ENCODE measurements around the gene NPLOC4.

Gene NPLOC4

GRCh38 chr17:81636505-81637288 lies at the start of gene NPLOC4, which contains the start of gene TSPAN10:
Gene NPLOC4 (minus strand): TSS chr17:81637112. CDS start chr17:81636930, 182 bp downstream.
Gene TSPAN10 (plus strand): TSS chr17:81637196. CDS start chr17:81642413, 5,217 bp downstream.
- H3K27me3 ChIP-seq (ENCODE audit: control insufficient read depth, insufficient read depth, low read length), result no peaks in the 10 kb centered on the region
- H3K9ac ChIP-seq (ENCODE audit: low read length), result peak within 1 kb of the TSS; percentile 97
- no peaks in the 10 kb centered on the region for H3K9me3 ChIP-seq (ENCODE audit: control insufficient read depth, low read depth, low read length)
- H3K4me1 ChIP-seq (ENCODE audit: control insufficient read depth, low read depth, low read length), result peaks cover 5% of the 10 kb centered on the region
- H3K36me3 ChIP-seq (ENCODE audit: control insufficient read depth, low read depth, low read length), result no peaks in the 10 kb centered on the region
- H3K4me3 ChIP-seq (ENCODE audit: low read length), result peak within 1 kb of the TSS; percentile 99
- H3K27ac ChIP-seq (ENCODE audit: low read length), result peak within 1 kb of the TSS; percentile 81

DNA sequence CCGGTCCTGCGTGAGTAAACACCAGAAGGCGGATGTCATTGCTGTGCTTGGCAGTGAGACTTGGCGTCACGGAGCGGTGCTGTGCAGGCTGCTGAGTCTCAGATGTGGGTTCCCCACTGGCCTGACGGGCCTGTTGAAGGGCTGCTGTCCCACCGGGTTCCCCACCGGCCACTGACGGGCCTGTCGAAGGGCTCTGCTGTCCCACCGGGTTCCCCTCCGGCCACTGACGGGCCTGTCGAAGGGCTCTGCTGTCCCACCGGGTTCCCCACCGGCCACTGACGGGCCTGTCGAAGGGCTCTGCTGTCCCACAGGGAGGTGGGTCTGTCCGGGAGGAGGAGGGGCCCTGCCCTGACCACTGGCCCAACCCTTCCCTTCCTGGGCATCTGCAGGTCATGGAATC lies 49.7 kb upstream of the NPLOC4 start:
- no peak overlapping the region for H3K9ac ChIP-seq (ENCODE audit: low read length)
- H3K4me1 ChIP-seq (ENCODE audit: control insufficient read depth, low read depth, low read length), result peaks cover 9% of the 10 kb centered on the region
- H3K9me3 ChIP-seq (ENCODE audit: control insufficient read depth, low read depth, low read length), result no peaks in the 10 kb centered on the region
- no peaks in the 10 kb centered on the region for H3K27me3 ChIP-seq (ENCODE audit: control insufficient read depth, insufficient read depth, low read length)
- no peak overlapping the region for H3K27ac ChIP-seq (ENCODE audit: low read length)
- no peak overlapping the region for H3K4me3 ChIP-seq (ENCODE audit: low read length)
- peaks cover 34% of the 10 kb centered on the region for H3K36me3 ChIP-seq (ENCODE audit: control insufficient read depth, low read depth, low read length)

DNA sequence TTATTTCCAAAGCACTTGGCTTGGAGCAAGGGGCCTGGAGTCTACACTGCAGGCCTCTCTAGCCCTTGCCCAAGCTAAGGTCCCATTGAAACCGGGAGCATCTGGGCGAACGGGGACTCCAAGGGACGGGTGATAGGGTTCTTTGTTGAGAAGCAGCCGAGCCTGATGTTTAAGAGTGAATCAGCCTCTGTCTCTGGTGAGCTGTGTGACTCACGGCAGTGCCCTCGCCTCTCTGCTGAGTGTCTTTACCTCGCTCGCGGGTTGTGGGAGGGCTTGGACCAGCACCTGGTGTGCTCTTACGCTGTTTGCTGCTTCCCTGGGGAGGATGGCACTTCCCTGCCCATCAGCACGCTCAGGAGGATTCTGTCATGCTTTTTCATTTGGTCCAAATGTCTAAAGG lies 48.2 kb upstream of the NPLOC4 start:
- Histone ChIP-seq H3K36me3 (ENCODE audit: control insufficient read depth, low read depth, low read length) (peaks cover 27% of the 10 kb centered on the region), H3K9me3 (ENCODE audit: control insufficient read depth, low read depth, low read length) (no peaks in the 10 kb centered on the region), H3K4me1 (ENCODE audit: control insufficient read depth, low read depth, low read length) (peaks cover 9% of the 10 kb centered on the region), H3K9ac (ENCODE audit: low read length) (peak overlapping the region; percentile 77), H3K4me3 (ENCODE audit: low read length) (peak overlapping the region; percentile 91), H3K27me3 (ENCODE audit: control insufficient read depth, insufficient read depth, low read length) (no peaks in the 10 kb centered on the region), H3K27ac (ENCODE audit: low read length) (no peak overlapping the region)

- H3K9ac ChIP-seq (ENCODE audit: low read length), result peak overlapping the region; percentile 77
- H3K27me3 ChIP-seq (ENCODE audit: control insufficient read depth, insufficient read depth, low read length), result no peaks in the 10 kb centered on the region
- H3K27ac ChIP-seq (ENCODE audit: low read length), result no peak overlapping the region
- no peaks in the 10 kb centered on the region for H3K9me3 ChIP-seq (ENCODE audit: control insufficient read depth, low read depth, low read length)
- peaks cover 27% of the 10 kb centered on the region for H3K36me3 ChIP-seq (ENCODE audit: control insufficient read depth, low read depth, low read length)
- peak overlapping the region; percentile 91 for H3K4me3 ChIP-seq (ENCODE audit: low read length)
- H3K4me1 ChIP-seq (ENCODE audit: control insufficient read depth, low read depth, low read length), result peaks cover 9% of the 10 kb centered on the region
Measured at GRCh38 chr17:81684442-81684911, 47.6 kb upstream of the NPLOC4 start.

DNA sequence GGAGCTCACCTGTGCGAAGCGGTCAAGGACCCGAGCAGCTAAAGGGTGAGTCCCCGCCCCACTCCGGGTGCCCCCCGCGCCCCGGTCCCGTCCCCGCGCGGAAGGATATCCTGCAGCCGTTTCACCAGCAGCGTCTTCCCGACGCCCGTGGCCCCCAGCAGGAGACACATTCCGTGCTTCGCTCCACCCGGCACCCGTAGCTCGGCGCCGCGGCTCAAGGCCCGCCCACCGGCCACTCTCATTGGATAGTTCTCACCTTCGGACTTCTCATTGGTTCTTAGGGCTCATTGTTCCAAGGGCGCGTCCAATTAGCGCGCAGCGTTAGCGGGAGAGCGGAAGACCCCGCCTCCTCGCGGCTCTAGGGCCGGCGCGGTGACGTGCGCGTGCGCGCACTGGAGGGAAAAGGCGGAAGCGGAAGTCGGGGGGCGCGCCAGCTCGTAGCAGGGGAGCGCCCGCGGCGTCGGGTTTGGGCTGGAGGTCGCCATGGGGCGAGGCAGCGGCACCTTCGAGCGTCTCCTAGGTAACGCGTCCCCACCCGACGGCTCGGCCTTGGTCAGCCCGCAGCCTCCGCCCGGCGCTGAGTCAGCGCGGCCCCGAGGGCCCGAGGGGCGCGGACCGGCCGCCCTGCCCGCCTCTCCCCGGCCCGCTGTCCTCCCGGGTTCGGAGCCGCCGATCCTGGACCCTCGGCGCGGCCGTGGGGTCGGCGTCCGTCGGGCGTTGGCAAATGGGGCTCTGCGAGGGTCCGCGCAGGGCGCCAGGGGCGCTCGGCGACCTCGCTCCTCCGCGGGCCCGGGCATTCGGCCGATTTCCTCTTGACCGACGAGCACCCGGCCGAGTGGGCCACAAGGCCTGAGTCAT lies 46.9 kb upstream of the NPLOC4 start, which contains the start of the genes ARL16 and HGS:
ARL16 (minus strand) TSS at position 214 of the 858 bp plus-strand sequence; CDS start at position 170, 44 bp downstream.
HGS (plus strand) TSS at position 428 of the 858 bp plus-strand sequence; CDS start at position 484, 56 bp downstream.
- Histone ChIP-seq H3K4me1 (ENCODE audit: control insufficient read depth, low read depth, low read length) (peaks cover 9% of the 10 kb centered on the region), H3K4me3 (ENCODE audit: low read length) (peak within 1 kb of the TSS; percentile 91), H3K36me3 (ENCODE audit: control insufficient read depth, low read depth, low read length) (peaks cover 25% of the 10 kb centered on the region), H3K27ac (ENCODE audit: low read length) (peak within 1 kb of the TSS; percentile 53), H3K27me3 (ENCODE audit: control insufficient read depth, insufficient read depth, low read length) (no peaks in the 10 kb centered on the region), H3K9me3 (ENCODE audit: control insufficient read depth, low read depth, low read length) (no peaks in the 10 kb centered on the region), H3K9ac (ENCODE audit: low read length) (peak within 1 kb of the TSS; percentile 91)

DNA sequence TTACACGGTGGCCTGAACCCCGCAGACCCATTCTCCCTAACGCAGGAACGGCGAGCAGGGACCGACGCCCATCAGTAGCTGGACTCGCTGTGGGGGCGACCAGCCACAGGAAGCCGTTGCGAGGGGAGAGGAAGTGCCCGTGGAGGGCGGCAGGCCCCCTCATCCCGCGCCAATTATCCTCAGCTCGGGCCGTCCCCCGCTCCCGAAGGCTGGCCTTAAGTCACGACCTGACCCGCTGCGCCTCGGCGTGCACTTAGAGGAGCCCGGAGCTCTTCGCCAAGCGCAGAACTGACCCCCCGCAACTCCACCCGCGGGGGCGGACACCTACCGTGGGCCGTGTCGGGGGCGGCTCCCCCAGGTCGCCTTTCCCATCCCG lies 46.3 kb upstream of the NPLOC4 start:
- peak overlapping the region; percentile 91 for H3K9ac ChIP-seq (ENCODE audit: low read length)
- peaks cover 21% of the 10 kb centered on the region for H3K36me3 ChIP-seq (ENCODE audit: control insufficient read depth, low read depth, low read length)
- peaks cover 9% of the 10 kb centered on the region for H3K4me1 ChIP-seq (ENCODE audit: control insufficient read depth, low read depth, low read length)
- H3K9me3 ChIP-seq (ENCODE audit: control insufficient read depth, low read depth, low read length), result no peaks in the 10 kb centered on the region
- H3K27me3 ChIP-seq (ENCODE audit: control insufficient read depth, insufficient read depth, low read length), result no peaks in the 10 kb centered on the region
- H3K4me3 ChIP-seq (ENCODE audit: low read length), result peak overlapping the region; percentile 91
- peak overlapping the region; percentile 53 for H3K27ac ChIP-seq (ENCODE audit: low read length)

DNA sequence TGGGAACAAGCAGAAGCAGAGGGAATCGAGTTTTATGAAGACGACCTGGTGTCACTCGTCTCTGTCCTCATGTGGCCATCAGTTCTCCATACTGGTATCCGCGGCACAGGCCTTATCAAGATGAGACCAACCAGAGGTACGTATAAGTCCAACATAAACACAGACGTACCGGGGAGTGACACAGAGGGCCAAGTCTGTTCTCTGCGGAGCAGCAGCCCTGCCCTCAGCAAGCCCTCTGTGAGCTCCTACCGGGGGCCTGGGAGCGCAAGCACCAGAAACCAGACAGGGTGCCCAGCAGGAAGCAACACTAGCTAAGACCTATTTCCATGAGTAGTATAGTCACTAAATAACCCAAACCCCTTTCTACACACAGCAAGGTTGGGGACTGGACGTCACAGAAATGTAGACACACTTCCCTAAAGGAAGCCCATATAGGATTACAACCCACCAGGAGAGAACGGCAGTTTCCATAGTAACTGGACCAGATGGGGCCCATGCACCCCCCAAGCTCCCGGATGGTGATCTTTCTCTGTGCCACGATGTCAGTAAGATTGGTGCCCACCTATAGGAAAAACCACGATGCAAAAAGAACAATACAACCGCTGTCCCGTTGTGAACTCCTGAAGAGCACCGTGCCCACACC lies 45.8 kb upstream of the NPLOC4 start:
- Histone ChIP-seq H3K27ac (ENCODE audit: low read length) (peak overlapping the region; percentile 53), H3K4me3 (ENCODE audit: low read length) (peak overlapping the region; percentile 91), H3K9me3 (ENCODE audit: control insufficient read depth, low read depth, low read length) (no peaks in the 10 kb centered on the region), H3K9ac (ENCODE audit: low read length) (peak overlapping the region; percentile 91), H3K36me3 (ENCODE audit: control insufficient read depth, low read depth, low read length) (peaks cover 20% of the 10 kb centered on the region), H3K4me1 (ENCODE audit: control insufficient read depth, low read depth, low read length) (peaks cover 9% of the 10 kb centered on the region), H3K27me3 (ENCODE audit: control insufficient read depth, insufficient read depth, low read length) (no peaks in the 10 kb centered on the region)

DNA sequence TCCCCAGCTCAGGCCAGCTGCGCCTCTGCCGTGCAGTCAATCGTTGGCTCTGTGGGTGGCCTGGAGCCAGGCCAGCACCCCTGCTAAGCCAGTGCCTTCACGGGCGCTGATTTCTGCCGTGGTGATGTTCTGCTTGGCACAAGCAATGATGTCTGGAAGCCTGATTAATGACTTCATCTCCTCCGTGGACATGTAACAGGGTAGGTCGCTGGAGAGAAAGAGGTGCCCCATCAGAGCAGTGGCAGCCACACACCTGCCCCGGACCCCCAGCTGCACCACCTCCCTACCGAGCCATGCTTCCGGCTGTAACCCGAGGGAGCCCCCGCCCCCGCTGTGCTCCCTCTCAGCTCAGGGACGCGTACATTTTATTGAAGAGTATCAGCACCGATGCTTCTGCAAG lies 44.8 kb upstream of the NPLOC4 start:
- peaks cover 9% of the 10 kb centered on the region for H3K4me1 ChIP-seq (ENCODE audit: control insufficient read depth, low read depth, low read length)
- no peak overlapping the region for H3K27ac ChIP-seq (ENCODE audit: low read length)
- peaks cover 9% of the 10 kb centered on the region for H3K36me3 ChIP-seq (ENCODE audit: control insufficient read depth, low read depth, low read length)
- H3K4me3 ChIP-seq (ENCODE audit: low read length), result no peak overlapping the region
- H3K27me3 ChIP-seq (ENCODE audit: control insufficient read depth, insufficient read depth, low read length), result no peaks in the 10 kb centered on the region
- no peaks in the 10 kb centered on the region for H3K9me3 ChIP-seq (ENCODE audit: control insufficient read depth, low read depth, low read length)
- H3K9ac ChIP-seq (ENCODE audit: low read length), result no peak overlapping the region

DNA sequence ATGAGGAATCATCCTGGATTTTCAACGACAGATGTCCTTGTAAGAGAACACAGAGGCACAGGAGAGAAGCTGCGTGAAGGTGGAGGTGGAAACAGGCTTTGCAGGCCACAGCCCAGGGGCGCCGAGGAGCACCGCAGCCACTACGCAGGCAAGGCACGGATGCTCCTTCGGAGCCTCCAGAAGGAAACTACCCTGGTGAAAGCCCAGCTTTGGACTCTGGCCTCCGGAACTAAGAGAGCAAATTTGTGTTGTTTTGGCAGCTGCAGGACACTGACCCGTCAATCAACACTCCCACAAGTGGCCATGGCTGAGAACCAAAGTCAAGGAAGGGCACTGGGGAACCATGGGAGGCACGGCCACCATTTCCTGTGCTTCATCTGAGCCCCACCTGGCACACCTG lies 43.2 kb upstream of the NPLOC4 start:
- Histone ChIP-seq H3K4me3 (ENCODE audit: low read length) (no peak overlapping the region), H3K9me3 (ENCODE audit: control insufficient read depth, low read depth, low read length) (no peaks in the 10 kb centered on the region), H3K4me1 (ENCODE audit: control insufficient read depth, low read depth, low read length) (peaks cover 9% of the 10 kb centered on the region), H3K27ac (ENCODE audit: low read length) (no peak overlapping the region), H3K9ac (ENCODE audit: low read length) (no peak overlapping the region), H3K27me3 (ENCODE audit: control insufficient read depth, insufficient read depth, low read length) (no peaks in the 10 kb centered on the region), H3K36me3 (ENCODE audit: control insufficient read depth, low read depth, low read length) (no peaks in the 10 kb centered on the region)

DNA sequence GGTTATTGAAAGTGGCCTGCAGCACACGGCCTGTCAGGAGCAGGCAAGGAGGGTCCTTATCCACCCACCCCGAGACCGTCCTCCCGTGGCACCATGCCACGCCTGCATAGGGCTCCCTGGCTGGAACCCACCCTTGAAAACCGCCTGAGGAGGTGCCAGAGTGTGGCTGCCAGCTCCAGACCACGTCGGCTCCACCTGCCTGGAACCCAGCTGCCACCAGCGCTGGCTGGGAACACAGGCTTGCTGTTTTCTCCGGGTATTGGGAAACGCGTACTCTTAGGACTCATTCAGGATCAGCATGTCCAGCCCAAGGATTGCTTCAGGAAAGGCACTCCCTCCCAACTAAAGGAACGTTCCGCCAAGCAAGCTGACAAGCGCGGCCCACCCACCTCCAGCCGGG lies 40.0 kb upstream of the NPLOC4 start:
- no peak overlapping the region for H3K9ac ChIP-seq (ENCODE audit: low read length)
- H3K4me1 ChIP-seq (ENCODE audit: control insufficient read depth, low read depth, low read length), result no peaks in the 10 kb centered on the region
- H3K9me3 ChIP-seq (ENCODE audit: control insufficient read depth, low read depth, low read length), result no peaks in the 10 kb centered on the region
- no peak overlapping the region for H3K4me3 ChIP-seq (ENCODE audit: low read length)
- peaks cover 21% of the 10 kb centered on the region for H3K36me3 ChIP-seq (ENCODE audit: control insufficient read depth, low read depth, low read length)
- no peaks in the 10 kb centered on the region for H3K27me3 ChIP-seq (ENCODE audit: control insufficient read depth, insufficient read depth, low read length)
- H3K27ac ChIP-seq (ENCODE audit: low read length), result no peak overlapping the region

Measured in iPS-18a (cell line).